SU-DHL-6 (cell line): Measurements from ENCODE around the gene NOL12.

Source experiments
- H2AFZ ChIP-seq: fragments of 200-600 bp; sonication (generic); 2 replicates; pipeline ENCODE4 v1.6.1; 2014; ENCODE audit warnings: low read depth, mild to moderate bottlenecking, moderate library complexity, mixed read lengths, antibody characterized with exemption, low read length; ENCODE audit not compliant: severe bottlenecking
- H3F3A ChIP-seq: fragments of 200-600 bp; shearing (Covaris generic); 2 replicates; pipeline ENCODE4 v1.6.0; 2016; ENCODE audit warnings: antibody characterized with exemption, mild to moderate bottlenecking; ENCODE audit not compliant: insufficient read depth
- H3K27ac ChIP-seq: fragments of 200-600 bp; sonication (generic); 2 replicates; pipeline ENCODE4 v1.5.1; 2016; ENCODE audit warnings: low read depth, mild to moderate bottlenecking, low read length, moderate library complexity, mixed read lengths
- H3K27me3 ChIP-seq: fragments of 200-600 bp; sonication (generic), shearing (Covaris generic); 2 replicates; pipeline ENCODE4 v1.6.0; 2014; ENCODE audit warnings: mild to moderate bottlenecking, low read length
- H3K36me3 ChIP-seq: fragments of 200-600 bp; sonication (generic); 2 replicates; pipeline ENCODE4 v1.6.1; 2014; ENCODE audit warnings: mild to moderate bottlenecking, low read length, mixed read lengths
- H3K4me2 ChIP-seq: fragments of 300-600, 200-600 bp; shearing (Covaris generic), sonication (generic); 2 replicates; pipeline ENCODE4 v1.6.0; 2014; ENCODE audit warnings: low read length, low read depth, mild to moderate bottlenecking; ENCODE audit not compliant: poor library complexity, severe bottlenecking
- H3K4me3 ChIP-seq: fragments of 200-600 bp; sonication (generic); 2 replicates; pipeline ENCODE4 v1.5.1; 2014; ENCODE audit warnings: antibody characterized with exemption, low read length, mild to moderate bottlenecking, mixed read lengths; ENCODE audit not compliant: insufficient read depth, poor library complexity, severe bottlenecking
- H3K79me2 ChIP-seq: fragments of 200-600 bp; sonication (generic); 2 replicates; pipeline ENCODE4 v1.6.1; 2014; ENCODE audit warnings: mild to moderate bottlenecking, low read length, moderate library complexity; ENCODE audit not compliant: insufficient read depth
- H3K9ac ChIP-seq: fragments of 200-600 bp; sonication (generic); 2 replicates; pipeline ENCODE4 v1.7.0; 2014; ENCODE audit warnings: mild to moderate bottlenecking, low read length
- H3K9me2 ChIP-seq: fragments of 200-600 bp; sonication (generic); replicated peaks from 2 replicates; pipeline ENCODE4 v1.6.1; 2014; ENCODE audit warnings: low read length; ENCODE audit not compliant: insufficient read depth
- H3K9me3 ChIP-seq: fragments of 200-600 bp; sonication (generic); 2 replicates; pipeline ENCODE4 v1.6.1; 2014; ENCODE audit warnings: low read length, mixed read lengths; ENCODE audit not compliant: insufficient read depth
- H4K20me1 ChIP-seq: fragments of 200-600 bp; sonication (generic); 2 replicates; pipeline ENCODE4 v1.6.1; 2014; ENCODE audit warnings: low read depth, mild to moderate bottlenecking, antibody characterized with exemption, low read length, moderate library complexity, mixed read lengths
- CTCF ChIP-seq: fragments of 200-600 bp; sonication (generic); IDR thresholded peaks from one replicate; pipeline ENCODE4 v1.5.1; 2017; ENCODE audit warnings: antibody characterized with exemption, mild to moderate bottlenecking, low read length, moderate library complexity; ENCODE audit not compliant: insufficient read depth, poor library complexity, severe bottlenecking
- EZH2phosphoT487 ChIP-seq: fragments of 200-600 bp; sonication (generic), shearing (Covaris generic); conservative IDR thresholded peaks from 2 replicates; pipeline ENCODE4 v1.6.1; 2018; ENCODE audit warnings: mild to moderate bottlenecking, antibody characterized with exemption, low read length, moderate library complexity, mixed read lengths

The NOL12 gene

GRCh38 chr22:37734402-37734700 lies 48.2 kb downstream of the NOL12 start:
- no peaks in the 10 kb centered on the region for H3K36me3 ChIP-seq
- H3K27ac ChIP-seq: no peak overlapping the region
- no peaks in the 10 kb centered on the region for H4K20me1 ChIP-seq
- no peak overlapping the region for H3K9ac ChIP-seq
- H3F3A ChIP-seq: no peaks in the 10 kb centered on the region
- H3K4me2 ChIP-seq: no peak overlapping the region
- no peaks in the 10 kb centered on the region for H3K9me3 ChIP-seq
- H3K9me2 ChIP-seq: no peaks in the 10 kb centered on the region
- no peaks in the 10 kb centered on the region for H3K27me3 ChIP-seq
- TF ChIP-seq CTCF (no peak), EZH2phosphoT487 (no peak)
- H2AFZ ChIP-seq: no peak overlapping the region
- no peak overlapping the region for H3K4me3 ChIP-seq
- no peaks in the 10 kb centered on the region for H3K79me2 ChIP-seq

GRCh38 chr22:37734964-37735451 lies 48.9 kb downstream of the NOL12 start:
- H3K79me2 ChIP-seq: no peaks in the 10 kb centered on the region
- no peak overlapping the region for H3K27ac ChIP-seq
- H3K4me2 ChIP-seq: no peak overlapping the region
- H4K20me1 ChIP-seq: no peaks in the 10 kb centered on the region
- H2AFZ ChIP-seq: no peak overlapping the region
- no peaks in the 10 kb centered on the region for H3K9me2 ChIP-seq
- H3K36me3 ChIP-seq: no peaks in the 10 kb centered on the region
- no peak overlapping the region for H3K4me3 ChIP-seq
- H3K9me3 ChIP-seq: no peaks in the 10 kb centered on the region
- TF ChIP-seq CTCF (no peak), EZH2phosphoT487 (no peak)
- H3K27me3 ChIP-seq: no peaks in the 10 kb centered on the region
- no peak overlapping the region for H3K9ac ChIP-seq
- no peaks in the 10 kb centered on the region for H3F3A ChIP-seq

- H3K4me3 ChIP-seq: no peak overlapping the region
- no peak overlapping the region for H3K9ac ChIP-seq
- no peaks in the 10 kb centered on the region for H3K27me3 ChIP-seq
- H2AFZ ChIP-seq: no peak overlapping the region
- H3K36me3 ChIP-seq: no peaks in the 10 kb centered on the region
- H3K79me2 ChIP-seq: no peaks in the 10 kb centered on the region
- H3F3A ChIP-seq: no peaks in the 10 kb centered on the region; the same call in 1 of the 2 replicates
- H4K20me1 ChIP-seq: no peaks in the 10 kb centered on the region
- H3K9me2 ChIP-seq: no peaks in the 10 kb centered on the region
- H3K27ac ChIP-seq: no peak overlapping the region
- TF ChIP-seq CTCF (no peak), EZH2phosphoT487 (no peak)
- H3K9me3 ChIP-seq: no peaks in the 10 kb centered on the region
- no peak overlapping the region for H3K4me2 ChIP-seq
Measured at GRCh38 chr22:37739035-37739434, 52.9 kb downstream of the NOL12 start.
